Sigmoid colon (tissue), 3 donors: ENCODE measurements around the gene NUP62.

Experiments used
- CTCF ChIP-seq, 4 experiments: fragments of 450-650 bp in 3 of 4; fragments of 200-600 bp in 1 of 4; IDR thresholded peaks; one replicate each; pipeline ENCODE4 v1.5.1; 2016 to 2019; ENCODE audit warnings: antibody characterized with exemption in 4 of 4, mild to moderate bottlenecking in 3 of 4, moderate library complexity in 2 of 4
- POLR2A ChIP-seq, 2 donors: fragments of 450-650 bp; IDR thresholded peaks; one replicate each; pipeline ENCODE4 v1.6.1; 2016; ENCODE audit warnings: antibody characterized with exemption in 2 of 2, mild to moderate bottlenecking in 2 of 2, moderate library complexity in 2 of 2

GRCh38 chr19:49904136-49904535, 25.2 kb downstream of the NUP62 start:
- TF ChIP-seq POLR2A (IDR thresholded peaks at IDR 0.05) (no peak), CTCF (IDR thresholded peaks at IDR 0.05) (no peak)
